Natural killer cell (primary cell): ENCODE data around the gene RBPJL. TPM values are rescaled to one million over a fixed set of nuclear protein-coding genes. Genes with fewer than 3 reads are reported as not detected.

Source experiments
- ATAC-seq, 3 donors: fragments of 150-1000 bp in 2 of 3; fragments of 200-7000 bp in 1 of 3; cut with Tn5 transposase; 1 replicate in 1 of 3; 2 replicates in 2 of 3; pipeline ENCODE4 v1.10.0; 2021; ENCODE audit warnings: mild to moderate bottlenecking in 2 of 3, moderate library complexity in 2 of 3
- DNase-seq, 2 donors: peaks; one replicate each; pipeline versions ENCODE4 v3.0.0 to v3.0.0-alpha.2; 2013 to 2021; ENCODE audit warnings: mixed read lengths in 1 of 2
- H3K27ac ChIP-seq: one replicate; pipeline ENCODE4 v1.5.1; 2013; ENCODE audit warnings: mild to moderate bottlenecking, low read length
- H3K27me3 ChIP-seq: one replicate; pipeline ENCODE4 v1.6.1; 2013; ENCODE audit warnings: low read length; ENCODE audit not compliant: control insufficient read depth, insufficient read depth
- H3K36me3 ChIP-seq: one replicate; pipeline ENCODE4 v1.6.1; 2013; ENCODE audit warnings: low read length; ENCODE audit not compliant: control insufficient read depth, insufficient read depth
- H3K4me1 ChIP-seq: one replicate; pipeline ENCODE4 v1.6.1; 2013; ENCODE audit warnings: low read length; ENCODE audit not compliant: control insufficient read depth, insufficient read depth
- H3K4me3 ChIP-seq: one replicate; pipeline ENCODE4 v1.5.1; 2013; ENCODE audit warnings: low read length
- H3K9me3 ChIP-seq: one replicate; pipeline ENCODE4 v1.6.1; 2013; ENCODE audit warnings: low read length; ENCODE audit not compliant: control insufficient read depth, insufficient read depth
- H3K27ac Mint-ChIP-seq, 2 donors: one replicate each; pipeline ENCODE4 v1.8.0; 2022; ENCODE audit warnings: mild to moderate bottlenecking in 2 of 2, mixed read lengths in 2 of 2, moderate library complexity in 1 of 2
- H3K27me3 Mint-ChIP-seq, 2 donors: one replicate each; pipeline ENCODE4 v1.8.0; 2022; ENCODE audit warnings: low read depth in 2 of 2, mixed read lengths in 2 of 2
- H3K36me3 Mint-ChIP-seq: one replicate; pipeline ENCODE4 v1.8.0; 2022; ENCODE audit warnings: mixed read lengths
- H3K4me1 Mint-ChIP-seq, 2 donors: one replicate each; pipeline ENCODE4 v1.8.0; 2022; ENCODE audit warnings: mixed read lengths in 2 of 2
- H3K4me3 Mint-ChIP-seq: one replicate; pipeline ENCODE4 v1.8.0; 2022; ENCODE audit warnings: mild to moderate bottlenecking, moderate library complexity, mixed read lengths
- H3K9me3 Mint-ChIP-seq, 2 donors: one replicate each; pipeline ENCODE4 v1.8.0; 2022; ENCODE audit warnings: mixed read lengths in 2 of 2
- WGBS: methylation state at CpG from one replicate; pipeline ENCODE4 v1.1.7; 2013; ENCODE audit warnings: missing lambda C conversion rate; ENCODE audit not compliant: insufficient coverage; 5-methylcytosine and 5-hydroxymethylcytosine counted together
- intact Hi-C: fragments of 100-400 bp; cut with micrococcal nuclease; formaldehyde crosslinking; loops from one replicate; pipeline ENCODE4 v1.14.2; 2022
- total RNA-seq, 4 donors: library from RNA; stranded (reverse); fragments of 120-200 nt in 1 of 4; gene quantifications; one replicate each; pipeline versions ENCODE4 v1.2.3 to v1.2.4, GENCODE V29; 2013 to 2022
- TF ChIP-seq, protein P1 (sequence below): fragments of 200-600 bp; IDR thresholded peaks from one replicate; pipeline ENCODE4 v1.8.0; 2022; ENCODE audit warnings: antibody characterized with exemption

The RBPJL gene
- total RNA-seq, 3 donors from 2014 or later (not counting 1 experiment from before 2014, with no cell fraction given) = not detected

- no peaks in the 10 kb centered on the region for H3K4me1 ChIP-seq
- no peaks in the 10 kb centered on the region for H3K9me3 ChIP-seq
- Mint-ChIP-seq H3K9me3 (no peaks in the 10 kb centered on the region), H3K4me3 (no peak overlapping the region), H3K27me3 (no peaks in the 10 kb centered on the region), H3K4me1 (no peaks in the 10 kb centered on the region), H3K36me3 (no peaks in the 10 kb centered on the region), H3K27ac (peak overlapping the region in 1 of 2 donors; percentile 11)
- ATAC-seq (peak in 1 of 3 donors; percentile 32), DNase-seq (no peak)
- no peak overlapping the region for H3K27ac ChIP-seq
- H3K36me3 ChIP-seq = no peaks in the 10 kb centered on the region
- intact Hi-C loops = no loop called here
- TF ChIP-seq, protein P1, sequence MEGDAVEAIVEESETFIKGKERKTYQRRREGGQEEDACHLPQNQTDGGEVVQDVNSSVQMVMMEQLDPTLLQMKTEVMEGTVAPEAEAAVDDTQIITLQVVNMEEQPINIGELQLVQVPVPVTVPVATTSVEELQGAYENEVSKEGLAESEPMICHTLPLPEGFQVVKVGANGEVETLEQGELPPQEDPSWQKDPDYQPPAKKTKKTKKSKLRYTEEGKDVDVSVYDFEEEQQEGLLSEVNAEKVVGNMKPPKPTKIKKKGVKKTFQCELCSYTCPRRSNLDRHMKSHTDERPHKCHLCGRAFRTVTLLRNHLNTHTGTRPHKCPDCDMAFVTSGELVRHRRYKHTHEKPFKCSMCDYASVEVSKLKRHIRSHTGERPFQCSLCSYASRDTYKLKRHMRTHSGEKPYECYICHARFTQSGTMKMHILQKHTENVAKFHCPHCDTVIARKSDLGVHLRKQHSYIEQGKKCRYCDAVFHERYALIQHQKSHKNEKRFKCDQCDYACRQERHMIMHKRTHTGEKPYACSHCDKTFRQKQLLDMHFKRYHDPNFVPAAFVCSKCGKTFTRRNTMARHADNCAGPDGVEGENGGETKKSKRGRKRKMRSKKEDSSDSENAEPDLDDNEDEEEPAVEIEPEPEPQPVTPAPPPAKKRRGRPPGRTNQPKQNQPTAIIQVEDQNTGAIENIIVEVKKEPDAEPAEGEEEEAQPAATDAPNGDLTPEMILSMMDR = no peak
- no peak overlapping the region for H3K4me3 ChIP-seq
- H3K27me3 ChIP-seq = no peaks in the 10 kb centered on the region
- WGBS = 95% methylated on average over 11 of the region's 11 CpGs
Measured at GRCh38 chr20:45336530-45337366, 30.1 kb downstream of the RBPJL start.

GRCh38 chr20:45337367-45338120 lies 30.9 kb downstream of the RBPJL start:
- Histone ChIP-seq H3K36me3 (no peaks in the 10 kb centered on the region), H3K4me3 (no peak overlapping the region), H3K27me3 (no peaks in the 10 kb centered on the region), H3K9me3 (no peaks in the 10 kb centered on the region), H3K4me1 (no peaks in the 10 kb centered on the region), H3K27ac (no peak overlapping the region)
- DNase-seq (no peak), ATAC-seq (no peak)
- Mint-ChIP-seq H3K4me1 (no peaks in the 10 kb centered on the region), H3K36me3 (no peaks in the 10 kb centered on the region), H3K9me3 (no peaks in the 10 kb centered on the region), H3K27me3 (no peaks in the 10 kb centered on the region), H3K27ac (peak overlapping the region in 1 of 2 donors; percentile 11), H3K4me3 (no peak overlapping the region)
- TF ChIP-seq, protein P1 = no peak
- intact Hi-C loops = no loop called here
- WGBS = 96% methylated on average over 15 of the region's 15 CpGs

GRCh38 chr20:45338121-45339030 lies 31.7 kb downstream of the RBPJL start:
- Histone ChIP-seq H3K27me3 (no peaks in the 10 kb centered on the region), H3K27ac (no peak overlapping the region), H3K4me3 (no peak overlapping the region), H3K9me3 (no peaks in the 10 kb centered on the region), H3K4me1 (no peaks in the 10 kb centered on the region), H3K36me3 (no peaks in the 10 kb centered on the region)
- no peak for DNase-seq
- Mint-ChIP-seq H3K9me3 (no peaks in the 10 kb centered on the region), H3K36me3 (no peaks in the 10 kb centered on the region), H3K4me1 (no peaks in the 10 kb centered on the region), H3K27me3 (no peaks in the 10 kb centered on the region), H3K4me3 (no peak overlapping the region), H3K27ac (no peak overlapping the region)
- intact Hi-C loops = no loop called here
- WGBS = 94% methylated on average over 11 of the region's 11 CpGs
- no peak for ATAC-seq
- TF ChIP-seq, protein P1 = no peak
